Measurements from ENCODE around the gene BCAR3.
"Not testable (repeated sequence)": the region's sequence is repeated elsewhere in the genome, so short reads cannot be mapped to it uniquely, and the experiment has no call there.

Gene BCAR3

DNA sequence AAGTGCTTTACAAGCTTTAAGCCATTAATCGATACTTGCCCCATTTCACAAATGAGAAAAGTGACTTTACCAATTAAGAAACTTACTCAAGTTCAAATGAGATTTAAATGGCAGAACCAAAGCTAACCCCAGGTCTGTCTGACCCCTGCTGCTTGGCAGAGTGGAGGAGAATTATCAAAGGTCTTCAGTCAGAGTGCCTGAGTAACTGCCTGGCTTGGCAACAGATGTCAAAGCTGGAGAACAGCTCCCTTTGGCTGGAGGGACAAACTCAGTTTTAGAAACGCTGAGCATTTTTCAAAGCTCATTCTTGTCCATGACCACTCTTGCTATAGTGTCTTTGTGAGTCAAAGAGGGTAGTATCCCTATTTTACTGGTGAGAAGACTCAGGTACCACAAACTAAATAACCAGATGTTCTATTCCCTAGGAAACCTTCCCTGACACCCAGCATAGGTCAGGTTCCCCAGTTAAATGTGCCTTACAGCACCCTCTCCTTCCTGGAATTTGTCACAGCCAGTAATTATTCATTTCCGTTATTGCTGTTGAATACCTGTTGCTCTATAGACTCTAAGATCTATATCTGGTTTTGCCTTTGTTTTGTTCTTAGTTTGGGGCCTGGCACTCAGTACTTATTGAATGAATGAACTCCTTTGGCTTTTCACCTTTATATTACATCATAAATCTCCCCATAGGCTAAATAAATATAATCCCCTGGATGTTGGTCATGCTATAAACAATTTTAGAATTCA, 5.0 kb upstream of the BCAR3 start:
- DNase-seq = no peak

- DNase-seq = no peak
Observed at GRCh38 chr1:93685918-93686317, 4.3 kb upstream of the BCAR3 start.

DNA sequence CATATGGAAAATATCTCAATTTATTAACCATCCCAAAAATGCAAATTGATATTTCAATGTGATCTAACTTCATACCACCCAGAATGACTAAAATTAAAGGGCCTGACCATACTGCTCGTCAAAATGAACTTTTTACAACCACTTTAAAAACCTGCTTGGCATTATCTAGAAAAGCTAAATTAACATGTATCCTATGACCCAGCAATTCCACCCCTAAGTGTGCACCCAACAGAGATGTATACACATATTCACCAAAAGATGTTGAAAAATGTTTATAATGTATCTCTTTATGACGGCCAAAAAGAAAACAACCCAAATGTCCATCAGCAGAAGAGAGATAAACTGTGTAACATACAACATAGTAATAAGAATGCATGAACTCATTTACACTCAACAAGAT, 1.6 kb upstream of the BCAR3 start:
- DNase-seq = no peak

- no peak for DNase-seq
Observed at GRCh38 chr1:93681989-93682412, 364 bp upstream of the BCAR3 start.

DNA sequence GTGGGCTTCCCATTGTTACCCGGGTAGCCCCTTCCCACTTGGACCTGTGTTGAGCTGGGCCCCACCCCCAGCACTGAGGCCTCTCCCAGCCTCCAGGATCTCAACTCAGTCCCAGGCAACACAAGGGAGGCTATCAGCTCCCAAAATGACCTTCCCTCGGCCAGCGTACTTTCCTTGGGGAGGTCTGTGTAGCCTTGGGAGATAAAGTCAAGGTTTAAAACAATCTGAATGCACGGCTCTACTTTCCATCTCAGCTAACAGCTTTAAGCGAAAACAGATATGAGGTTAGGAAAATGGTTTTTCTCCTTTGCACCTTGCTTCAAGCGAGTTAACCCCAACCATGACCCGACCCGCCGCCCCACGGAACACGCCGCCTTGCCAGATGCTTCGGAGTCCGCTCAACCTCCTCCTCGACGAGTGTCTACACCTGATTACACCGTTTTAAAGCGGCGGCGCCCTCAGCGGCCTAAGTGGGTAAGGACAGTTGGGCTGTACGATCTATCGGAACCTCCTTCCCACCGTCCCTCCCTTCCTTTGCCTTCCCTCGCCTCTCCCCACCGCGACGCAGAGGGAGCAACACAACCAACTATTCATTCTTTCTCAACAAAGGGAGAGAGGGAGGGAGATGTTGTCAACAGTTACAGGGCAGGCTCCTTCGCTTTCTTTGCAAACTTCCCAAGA, 1.1 kb downstream of the BCAR3 start:
- peak; percentile 22 for DNase-seq

GRCh38 chr1:93680076-93680419, 1.6 kb downstream of the BCAR3 start:
- DNase-seq = no peak

DNA sequence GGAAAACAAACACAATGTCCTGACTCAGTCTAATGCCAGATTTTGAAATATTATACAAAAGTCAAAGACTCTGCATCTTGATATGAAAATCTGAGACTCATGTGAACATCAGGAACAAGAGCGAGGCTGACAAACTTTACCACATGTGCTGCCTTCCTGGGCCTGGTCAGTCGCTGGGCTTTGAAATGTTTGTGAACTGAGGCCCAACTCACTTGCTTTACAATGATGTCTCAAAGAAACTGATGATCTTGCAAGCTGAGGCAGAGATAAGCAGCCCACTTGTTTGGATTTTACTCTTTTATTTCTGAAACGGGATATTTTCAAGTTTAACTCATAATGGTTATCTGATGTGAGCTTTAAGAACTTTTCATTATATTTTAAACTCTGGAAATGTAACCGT, 2.1 kb downstream of the BCAR3 start:
- DNase-seq = no peak

DNA sequence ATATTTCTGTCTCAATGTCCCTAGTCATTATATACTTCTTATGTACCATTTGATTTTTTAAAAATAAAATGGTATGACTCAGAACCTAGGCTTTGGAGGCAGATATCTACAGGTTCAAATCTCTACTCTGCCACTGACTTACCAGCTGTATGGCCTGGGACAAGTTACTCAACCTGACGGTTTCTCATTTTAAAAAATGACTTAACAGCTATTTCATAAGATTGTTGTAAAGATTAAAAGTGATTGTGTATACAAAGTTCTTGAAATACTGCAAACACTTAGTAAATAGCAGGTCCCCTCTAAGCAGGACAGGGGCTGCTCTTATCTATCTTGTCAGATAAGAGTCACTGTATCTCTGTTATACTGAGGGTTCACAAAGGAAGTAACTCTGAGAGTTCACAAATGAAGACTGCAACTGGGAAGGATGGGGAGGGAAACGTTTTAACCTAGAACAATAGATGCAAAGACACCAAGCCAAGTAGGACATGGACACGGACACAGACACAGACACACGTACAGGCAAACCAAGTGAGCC, 2.6 kb downstream of the BCAR3 start:
- no peak for DNase-seq

DNA sequence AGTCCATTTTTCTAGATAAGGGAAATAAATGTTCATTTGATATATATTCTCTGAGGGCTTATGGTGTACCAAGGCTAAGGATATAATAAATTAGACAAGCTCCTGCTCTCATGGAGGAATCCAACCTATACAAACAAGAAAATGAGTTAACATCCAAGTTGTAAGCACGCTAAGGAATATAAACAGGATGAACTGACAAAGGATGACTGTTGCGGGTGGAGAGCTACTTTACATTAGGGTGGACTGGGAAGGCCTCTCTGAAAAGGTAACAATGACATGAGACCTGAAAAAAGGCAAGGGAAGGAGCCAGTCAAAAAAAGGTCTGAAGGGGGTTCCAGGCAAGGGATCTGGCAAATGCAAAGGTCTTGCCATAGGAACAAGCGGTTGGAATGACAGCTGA, 3.1 kb downstream of the BCAR3 start:
- DNase-seq = no peak

- no peak for DNase-seq
Observed at GRCh38 chr1:93677729-93678128, 3.9 kb downstream of the BCAR3 start.

GRCh38 chr1:93676427-93676826, 5.2 kb downstream of the BCAR3 start:
- no peak for DNase-seq

DNA sequence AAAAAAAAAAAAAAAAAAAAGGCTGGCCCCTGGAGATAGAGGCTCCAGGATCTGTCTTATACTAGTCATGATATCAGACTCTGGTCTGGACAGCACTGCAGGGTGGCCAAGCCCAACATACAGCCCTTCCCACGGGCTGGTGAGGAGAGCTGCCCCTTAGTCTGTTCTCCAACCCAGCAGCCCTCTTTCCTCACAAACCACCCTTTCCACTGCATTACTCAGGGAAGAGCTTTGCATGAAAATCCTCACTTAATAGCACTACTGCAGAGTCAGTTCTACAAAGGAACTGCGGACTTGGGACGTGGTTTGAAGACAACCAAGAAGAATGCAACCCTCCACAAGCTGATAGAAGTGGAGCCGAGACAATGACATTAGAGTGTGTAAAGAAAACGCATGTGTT, 5.7 kb downstream of the BCAR3 start:
- DNase-seq = no peak

DNA sequence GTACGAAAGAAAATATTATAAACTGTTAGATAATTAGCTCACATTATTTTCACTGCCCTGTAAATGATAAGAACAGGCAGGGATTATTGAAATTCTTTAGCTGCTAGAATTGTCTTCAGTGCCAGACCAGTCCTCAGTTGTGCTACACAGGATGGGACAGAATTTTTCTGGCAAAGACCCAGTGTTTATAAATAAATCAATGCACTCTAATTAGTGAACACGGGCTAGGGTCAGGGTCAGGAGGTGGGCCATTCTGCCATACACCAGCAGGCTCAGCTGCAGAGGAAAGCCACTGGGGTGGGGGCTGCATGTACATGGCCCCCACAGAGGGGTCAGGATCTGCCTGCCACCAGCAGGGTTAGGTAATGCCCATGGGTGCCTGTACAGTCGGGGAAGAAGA, 6.4 kb downstream of the BCAR3 start:
- DNase-seq = no peak

- not testable (repeated sequence) for DNase-seq
Observed at GRCh38 chr1:93674071-93674470, 7.6 kb downstream of the BCAR3 start.

DNA sequence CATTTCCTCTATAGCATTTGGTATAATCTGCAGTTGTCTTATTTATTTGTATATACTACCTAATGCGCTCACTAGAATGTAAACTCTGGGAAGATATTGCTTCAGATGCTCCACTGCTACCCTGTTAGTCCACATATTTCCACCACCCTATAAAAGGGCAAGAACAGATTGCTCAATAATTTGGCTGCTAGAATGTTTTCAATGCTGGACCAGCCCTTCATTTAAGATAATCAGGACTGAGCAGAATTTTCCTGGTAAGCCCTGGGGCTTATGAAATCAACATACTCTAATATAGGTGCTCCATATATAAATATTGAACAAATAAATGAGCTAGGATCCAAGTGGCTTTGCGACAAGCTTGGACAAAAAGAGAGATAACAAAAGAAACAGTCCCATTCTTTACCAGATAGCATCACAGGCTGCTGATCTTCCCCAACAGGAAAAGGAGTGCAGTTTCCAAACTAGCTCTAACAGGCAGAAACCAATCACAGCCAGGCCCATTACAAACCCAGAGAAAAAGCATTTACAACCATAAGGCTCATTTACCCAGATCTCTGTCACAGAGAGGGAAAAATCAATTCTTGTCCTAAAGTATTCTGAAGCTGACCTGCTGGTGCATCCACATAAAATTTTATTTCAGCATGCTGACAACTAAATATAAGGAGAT, 8.3 kb downstream of the BCAR3 start:
- DNase-seq = no peak

- no peak for DNase-seq
Observed at GRCh38 chr1:93672477-93673162, 9.0 kb downstream of the BCAR3 start.

GRCh38 chr1:93672069-93672468, 9.6 kb downstream of the BCAR3 start:
- no peak for DNase-seq

GRCh38 chr1:93671099-93671621, 10.5 kb downstream of the BCAR3 start:
- DNase-seq = no peak

DNA sequence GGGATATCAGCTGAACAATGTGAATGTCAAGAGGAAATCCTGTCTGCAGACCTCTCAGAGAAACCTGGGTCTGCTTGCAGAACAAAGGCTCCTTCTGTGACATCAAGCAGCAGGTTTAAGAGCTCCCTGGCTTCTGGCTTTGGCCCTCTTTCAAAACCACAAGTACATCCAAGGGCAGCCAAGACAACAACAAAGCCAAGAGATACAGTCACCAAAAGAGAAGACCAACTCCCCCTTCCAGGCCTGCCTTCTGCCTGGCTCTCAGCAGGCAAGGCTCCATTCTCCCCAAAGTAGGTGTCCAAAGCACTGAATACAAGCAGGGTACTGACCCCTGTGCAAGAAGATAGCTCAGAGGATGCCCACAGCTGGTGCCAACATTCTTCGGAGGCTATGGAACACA, 11.5 kb downstream of the BCAR3 start:
- no peak for DNase-seq

GRCh38 chr1:93669369-93669768, 12.3 kb downstream of the BCAR3 start:
- no peak for DNase-seq

GRCh38 chr1:93668951-93669350, 12.7 kb downstream of the BCAR3 start:
- DNase-seq = no peak

- no peak for DNase-seq
Observed at GRCh38 chr1:93668121-93668520, 13.5 kb downstream of the BCAR3 start.

- no peak for DNase-seq
Observed at GRCh38 chr1:93667642-93668041, 14.0 kb downstream of the BCAR3 start.

Measured in CD4-positive, alpha-beta T cell treated with Interleukin-17A for 1 hour (primary cell).